ENCODE measurements around the gene GARNL3.

- TF ChIP-seq, protein P1, sequence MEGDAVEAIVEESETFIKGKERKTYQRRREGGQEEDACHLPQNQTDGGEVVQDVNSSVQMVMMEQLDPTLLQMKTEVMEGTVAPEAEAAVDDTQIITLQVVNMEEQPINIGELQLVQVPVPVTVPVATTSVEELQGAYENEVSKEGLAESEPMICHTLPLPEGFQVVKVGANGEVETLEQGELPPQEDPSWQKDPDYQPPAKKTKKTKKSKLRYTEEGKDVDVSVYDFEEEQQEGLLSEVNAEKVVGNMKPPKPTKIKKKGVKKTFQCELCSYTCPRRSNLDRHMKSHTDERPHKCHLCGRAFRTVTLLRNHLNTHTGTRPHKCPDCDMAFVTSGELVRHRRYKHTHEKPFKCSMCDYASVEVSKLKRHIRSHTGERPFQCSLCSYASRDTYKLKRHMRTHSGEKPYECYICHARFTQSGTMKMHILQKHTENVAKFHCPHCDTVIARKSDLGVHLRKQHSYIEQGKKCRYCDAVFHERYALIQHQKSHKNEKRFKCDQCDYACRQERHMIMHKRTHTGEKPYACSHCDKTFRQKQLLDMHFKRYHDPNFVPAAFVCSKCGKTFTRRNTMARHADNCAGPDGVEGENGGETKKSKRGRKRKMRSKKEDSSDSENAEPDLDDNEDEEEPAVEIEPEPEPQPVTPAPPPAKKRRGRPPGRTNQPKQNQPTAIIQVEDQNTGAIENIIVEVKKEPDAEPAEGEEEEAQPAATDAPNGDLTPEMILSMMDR (tag by site-specific recombination; IDR thresholded peaks at IDR 0.05): no peak
- TF ChIP-seq TRIM28 (IDR thresholded peaks at IDR 0.05; ENCODE audit: borderline replicate concordance, low read length) (no peak), KLF16 (tag by site-specific recombination; IDR thresholded peaks at IDR 0.05) (no peak)
Observed at GRCh38 chr9:127380479-127380878, 115.9 kb downstream of the GARNL3 start.
